Endothelial cell of umbilical vein (primary cell): ENCODE results near the gene TIMP1. TPM values are rescaled to one million over a fixed set of nuclear protein-coding genes. Genes with fewer than 3 reads are reported as not detected.

ENCODE experiments used
- BruUV-seq: library from RNA; stranded (reverse); fragments of 400-500 nt; replicated peaks from 2 replicates; lab custom pipeline; 2021; lab: Mats Ljungman, UMichigan
- CTCF ChIA-PET: fragments of 300-600, 350-600 bp; sonication (Branson Sonifier 250); formaldehyde crosslinking; loops from one replicate; lab custom pipeline; 2021; ENCODE audit warnings: antibody characterized with exemption, inconsistent platforms; lab: Charles Lee
- POLR2A ChIA-PET: fragments of 300-600, 350-600 bp; sonication (Branson Sonifier 250); formaldehyde crosslinking; loops from one replicate; lab custom pipeline; 2021; ENCODE audit warnings: antibody characterized with exemption, inconsistent platforms; lab: Charles Lee
- DNase-seq: peaks from one replicate; pipeline ENCODE4 v3.0.0-alpha.2; 2011; ENCODE audit warnings: low read depth, low spot score
- FAIRE-seq: peaks from 2 replicates; lab custom pipeline; 2011; peaks lifted over from hg19 to GRCh38; lab: Jason Lieb, UNC
- H2AFZ ChIP-seq: 2 replicates; pipeline ENCODE4 v1.6.0; 2012; ENCODE audit warnings: low read depth, low read length, control low read depth, inconsistent platforms
- H3K27ac ChIP-seq: 2 replicates; pipeline ENCODE4 v1.5.1; 2011; ENCODE audit warnings: low read depth, mild to moderate bottlenecking, control low read depth, low read length, moderate library complexity; ENCODE audit not compliant: insufficient read depth
- H3K27me3 ChIP-seq, 2 experiments: 2 replicates each; pipeline versions ENCODE4 v1.6.0 to v1.6.1; 2011; ENCODE audit warnings: low read length in 2 of 2, mixed read lengths in 1 of 2; ENCODE audit not compliant: control insufficient read depth in 2 of 2, insufficient read depth in 2 of 2
- H3K36me3 ChIP-seq, 2 experiments: 2 replicates in 1 of 2; 3 replicates in 1 of 2; pipeline ENCODE4 v1.5.1; 2011; ENCODE audit warnings: low read length in 2 of 2, mild to moderate bottlenecking in 1 of 2, moderate library complexity in 1 of 2; ENCODE audit not compliant: control insufficient read depth in 2 of 2, insufficient read depth in 2 of 2; ENCODE audit errors: extremely low read depth in 1 of 2
- H3K4me1 ChIP-seq: 3 replicates; pipeline ENCODE4 v1.5.1; 2011; ENCODE audit warnings: mild to moderate bottlenecking, low read length; ENCODE audit not compliant: control insufficient read depth, insufficient read depth; ENCODE audit errors: extremely low read depth
- H3K4me2 ChIP-seq: 2 replicates; pipeline ENCODE4 v1.6.1; 2011; ENCODE audit warnings: low read length, control low read depth, mixed read lengths; ENCODE audit not compliant: insufficient read depth
- H3K4me3 ChIP-seq, 3 experiments: fragments of 200-600 bp in 1 of 3; sonication (generic), shearing (Covaris generic) in 1 of 3; replicated peaks in 1 of 3; 2 replicates each; pipeline ENCODE4 v1.5.1; 2011 to 2016; ENCODE audit warnings: control low read depth in 3 of 3, low read length in 3 of 3, mild to moderate bottlenecking in 2 of 3, inconsistent platforms in 1 of 3, low read depth in 1 of 3, moderate library complexity in 1 of 3; ENCODE audit not compliant: insufficient read depth in 1 of 3
- H3K79me2 ChIP-seq: 2 replicates; pipeline ENCODE4 v1.6.0; 2012; ENCODE audit warnings: low read length, inconsistent platforms; ENCODE audit not compliant: control insufficient read depth, insufficient read depth
- H3K9ac ChIP-seq: replicated peaks from 2 replicates; pipeline ENCODE3; 2011; ENCODE audit warnings: low read length, control low read depth; ENCODE audit not compliant: insufficient read depth; ENCODE audit errors: extremely low read depth
- H3K9me1 ChIP-seq: replicated peaks from 3 replicates; pipeline ENCODE4 v1.6.0; 2011; ENCODE audit warnings: mild to moderate bottlenecking, low read length; ENCODE audit not compliant: control insufficient read depth, insufficient read depth; ENCODE audit errors: extremely low read depth
- H3K9me3 ChIP-seq: replicated peaks from 2 replicates; pipeline ENCODE4 v1.5.1; 2012; ENCODE audit warnings: low read length, inconsistent platforms; ENCODE audit not compliant: control insufficient read depth, insufficient read depth
- H4K20me1 ChIP-seq: replicated peaks from 2 replicates; pipeline ENCODE3; 2011; ENCODE audit warnings: mild to moderate bottlenecking, low read length; ENCODE audit not compliant: control insufficient read depth, insufficient read depth; ENCODE audit errors: extremely low read depth
- CTCF ChIP-seq, 2 donors: IDR thresholded peaks; 1 replicate in 1 of 2; 2 replicates in 1 of 2; pipeline ENCODE4 v1.5.1; 2011; ENCODE audit warnings: low read length in 2 of 2, mild to moderate bottlenecking in 2 of 2, moderate library complexity in 2 of 2, control low read depth in 1 of 2, inconsistent platforms in 1 of 2, low read depth in 1 of 2; ENCODE audit not compliant: insufficient read depth in 1 of 2; ENCODE audit errors: extremely low read depth in 1 of 2
- EZH2 ChIP-seq: IDR thresholded peaks from 2 replicates; pipeline ENCODE4 v1.6.1; 2012; ENCODE audit warnings: borderline replicate concordance, low read depth, mild to moderate bottlenecking, moderate library complexity, low read length, inconsistent platforms; ENCODE audit not compliant: severe bottlenecking
- FOS ChIP-seq: IDR thresholded peaks from 2 replicates; pipeline ENCODE4 v1.6.1; 2011; ENCODE audit warnings: mild to moderate bottlenecking, low read length, moderate library complexity, borderline replicate concordance; ENCODE audit not compliant: insufficient read depth
- JUN ChIP-seq: IDR thresholded peaks from 2 replicates; pipeline ENCODE4 v1.6.1; 2011; ENCODE audit warnings: borderline replicate concordance, low read depth; ENCODE audit not compliant: insufficient read length, insufficient read depth
- MAX ChIP-seq: IDR thresholded peaks from 2 replicates; pipeline ENCODE4 v1.6.1; 2011; ENCODE audit not compliant: insufficient read depth, insufficient read length
- MYC ChIP-seq: IDR thresholded peaks from one replicate; pipeline ENCODE4 v1.6.1; 2011; ENCODE audit warnings: mild to moderate bottlenecking, low read depth, low read length
- POLR2A ChIP-seq: IDR thresholded peaks from 2 replicates; pipeline ENCODE4 v1.6.1; 2012; ENCODE audit warnings: low read depth, mild to moderate bottlenecking, control low read depth, low read length
- POLR2AphosphoS5 ChIP-seq: IDR thresholded peaks from 2 replicates; pipeline ENCODE4 v1.6.1; 2012; ENCODE audit warnings: low read depth, mild to moderate bottlenecking, control low read depth, low read length, moderate library complexity; ENCODE audit not compliant: insufficient read depth
- dilution Hi-C: fragments of 300-500 bp; cut with MboI; formaldehyde crosslinking; loops from one replicate; pipeline ENCODE4 v1.15.0; 2019; ENCODE audit warnings: low sequenced_read_pairs; ENCODE audit not compliant: extremely low pct_ligation_motif_present
- intact Hi-C: fragments of 100-400 bp; cut with micrococcal nuclease; formaldehyde crosslinking; loops from one replicate; pipeline ENCODE4 v1.10.0; 2022
- polyA plus RNA-seq, 4 experiments: library from polyadenylated mRNA; depleted of rRNA in 3 of 4; stranded (reverse) in 3 of 4; unstranded in 1 of 4; fragments of >200 nt; gene quantifications; 2 replicates each; pipeline versions ENCODE4 v1.2.1 to v1.2.3, GENCODE V29; 2011 to 2012; ENCODE audit warnings: missing spikeins in 1 of 4
- total RNA-seq: library from RNA; stranded (reverse); gene quantifications from 2 replicates; pipeline ENCODE4 v1.2.3, GENCODE V29; 2021

The TIMP1 gene
- total and polyA plus RNA-seq, 2 donors (not counting 3 experiments of a cell fraction or from before 2014, with no cell fraction given): 124 to 277 TPM

GRCh38 chrX:47563801-47564315 is 18.4 kb upstream of the TIMP1 start:
- Histone ChIP-seq H4K20me1 (no peaks in the 10 kb centered on the region), H3K27ac (no peak overlapping the region), H3K79me2 (peaks cover 19% of the 10 kb centered on the region), H3K9me3 (no peaks in the 10 kb centered on the region), H3K27me3 (no peaks in the 10 kb centered on the region), H3K4me3 (no peak overlapping the region), H2AFZ (no peak overlapping the region), H3K4me2 (no peak overlapping the region), H3K9ac (no peak overlapping the region), H3K9me1 (no peaks in the 10 kb centered on the region), H3K4me1 (peaks cover 13% of the 10 kb centered on the region), H3K36me3 (no peaks in the 10 kb centered on the region)
- dilution Hi-C loops: no loop called here
- no TSS peak for BruUV-seq
- DNase-seq (no peak), FAIRE-seq (no peak)
- intact Hi-C loops: loop anchor here (5.0 kb wide), 2 partner anchors 58 to 273 kb away; partner anchors contain the start of gene ZNF81
- ChIA-PET CTCF (no interaction called here), POLR2A (no interaction called here)
- TF ChIP-seq EZH2 (no peak), FOS (no peak), JUN (no peak), MYC (no peak), MAX (no peak), POLR2AphosphoS5 (no peak), CTCF (IDR thresholded peaks at IDR 0.05; ENCODE audit: extremely low read depth in 1 of 2, insufficient read depth in 1 of 2, low read depth in 1 of 2, low read length in 2 of 2) (no peak), POLR2A (no peak)
